PC-9 (cell line): ENCODE data around the gene ZNF101. TPM values are rescaled to one million over a fixed set of nuclear protein-coding genes. Genes with fewer than 3 reads are reported as not detected.

Experiments
- BruUV-seq: library from RNA; stranded (reverse); fragments of 400-500 nt; replicated peaks from 2 replicates; lab custom pipeline; 2021; lab: Mats Ljungman, UMichigan
- CTCF ChIA-PET: fragments of 300-600 bp; sonication (Branson Sonifier 250); formaldehyde crosslinking; loops from one replicate; lab custom pipeline; 2022; ENCODE audit warnings: antibody characterized with exemption; lab: Charles Lee
- POLR2A ChIA-PET: fragments of 300-600 bp; sonication (Branson Sonifier 250); formaldehyde crosslinking; loops from one replicate; lab custom pipeline; 2022; ENCODE audit warnings: antibody characterized with exemption; ENCODE audit not compliant: unreplicated experiment; lab: Charles Lee
- DNase-seq, 2 experiments: peaks; one replicate each; pipeline versions ENCODE4 v3.0.0 to v3.0.0-alpha.2; 2015 to 2022; ENCODE audit warnings: mixed read lengths in 1 of 2
- H2AFZ ChIP-seq: fragments of 200-600 bp; sonication (generic); 2 replicates; pipeline ENCODE4 v1.8.1; 2017; ENCODE audit warnings: antibody characterized with exemption
- H3F3A ChIP-seq: fragments of 200-600 bp; sonication (generic); 2 replicates; pipeline ENCODE4 v1.8.1; 2017; ENCODE audit warnings: antibody characterized with exemption, mild to moderate bottlenecking, low read depth; ENCODE audit not compliant: insufficient read depth
- H3K27ac ChIP-seq: fragments of 200-600 bp; sonication (generic); 2 replicates; pipeline ENCODE4 v1.6.1; 2016; ENCODE audit warnings: mixed run types
- H3K27me3 ChIP-seq: fragments of 200-600 bp; sonication (generic); 2 replicates; pipeline ENCODE4 v1.6.1; 2016; ENCODE audit warnings: low read depth, mixed run types; ENCODE audit not compliant: insufficient read depth
- H3K36me3 ChIP-seq: fragments of 200-600 bp; sonication (generic); 2 replicates; pipeline ENCODE4 v1.6.1; 2016; ENCODE audit warnings: low read depth, mixed run types
- H3K4me1 ChIP-seq: fragments of 200-600 bp; sonication (generic); replicated peaks from 2 replicates; pipeline ENCODE4 v1.6.1; 2016; ENCODE audit warnings: mixed run types; ENCODE audit not compliant: insufficient read depth
- H3K4me2 ChIP-seq: fragments of 200-600 bp; sonication (generic); 2 replicates; pipeline ENCODE4 v1.6.1; 2017; ENCODE audit warnings: mixed run types
- H3K4me3 ChIP-seq: fragments of 200-600 bp; sonication (generic); 2 replicates; pipeline ENCODE4 v1.6.1; 2016; ENCODE audit warnings: mixed run types
- H3K79me2 ChIP-seq: fragments of 200-600 bp; sonication (generic); 2 replicates; pipeline ENCODE4 v1.6.1; 2017; ENCODE audit warnings: low read depth, mixed run types
- H3K9me2 ChIP-seq: fragments of 200-600 bp; sonication (generic); 2 replicates; pipeline ENCODE4 v1.8.1; 2017; ENCODE audit warnings: mild to moderate bottlenecking; ENCODE audit not compliant: insufficient read depth
- H3K9me3 ChIP-seq: fragments of 200-600 bp; sonication (generic); 2 replicates; pipeline ENCODE4 v1.8.1; 2016; ENCODE audit warnings: low read depth; ENCODE audit not compliant: insufficient read depth
- H4K20me1 ChIP-seq: fragments of 200-600 bp; sonication (generic); 2 replicates; pipeline ENCODE4 v1.8.1; 2017; ENCODE audit not compliant: insufficient read depth
- CTCF ChIP-seq: fragments of 200-600 bp; sonication (generic); conservative IDR thresholded peaks from 2 replicates; pipeline ENCODE4 v1.6.1; 2017; ENCODE audit warnings: mixed run types, antibody characterized with exemption, mild to moderate bottlenecking, moderate library complexity
- EZH2 ChIP-seq: fragments of 200-600 bp; sonication (generic); IDR thresholded peaks from 2 replicates; pipeline ENCODE4 v1.8.0; 2017; ENCODE audit warnings: antibody characterized with exemption, low read depth
- intact Hi-C: fragments of 100-400 bp; cut with micrococcal nuclease; formaldehyde crosslinking; loops from one replicate; pipeline ENCODE4 v1.10.0; 2022; ENCODE audit not compliant: unreplicated experiment
- total RNA-seq: library from RNA; stranded (reverse); gene quantifications from 2 replicates; pipeline ENCODE4 v1.2.3, GENCODE V29; 2021

Gene ZNF101
- total RNA-seq, 1 experiment from 2014 or later = 9.3 TPM

GRCh38 chr19:19627621-19628500 is 40.8 kb upstream of the ZNF101 start, which contains the start of gene LPAR2:
Gene LPAR2 (minus strand): TSS chr19:19628220. CDS start chr19:19627275, 945 bp downstream.
- Histone ChIP-seq H3K9me2 (no peaks in the 10 kb centered on the region), H3F3A (peaks cover 39% of the 10 kb centered on the region; the same call in 1 of the 2 replicates), H3K4me1 (peaks cover 5% of the 10 kb centered on the region; the same call in 1 of the 2 replicates), H4K20me1 (no peaks in the 10 kb centered on the region), H3K9me3 (no peaks in the 10 kb centered on the region), H3K27me3 (no peaks in the 10 kb centered on the region), H3K79me2 (no peaks in the 10 kb centered on the region), H3K27ac (peak within 1 kb of the TSS; percentile 84), H2AFZ (peak within 1 kb of the TSS; percentile 90), H3K36me3 (no peaks in the 10 kb centered on the region), H3K4me3 (peak within 1 kb of the TSS; percentile 68), H3K4me2 (peak within 1 kb of the TSS; percentile 90)
- CTCF ChIA-PET = interaction anchor here (0.9 kb wide), 1 partner anchor 76 kb away, joined by 3 read pairs; no protein-coding TSS in a partner anchor
- peak; percentile 44 to 71 for DNase-seq
- POLR2A ChIA-PET = interaction anchor here (0.5 to 0.6 kb wide), 2 partner anchors 13 to 447 kb away, joined by 5 read pairs; no protein-coding TSS in a partner anchor
- intact Hi-C loops = loop anchor here (2.0 kb wide), 1 partner anchor 81 kb away; no protein-coding TSS in a partner anchor
- TF ChIP-seq CTCF (no peak; the same call in 1 of the 2 replicates), EZH2 (no peak)
- no TSS peak for BruUV-seq

GRCh38 chr19:19628501-19629134 is 40.0 kb upstream of the ZNF101 start:
- no peak; the same call in 1 of the 2 replicates for TF ChIP-seq CTCF
- no peak for TF ChIP-seq EZH2
- BruUV-seq = TSS peak; percentile 55
- H3K27ac ChIP-seq = peak overlapping the region; percentile 84
- peak overlapping the region; percentile 68 for H3K4me3 ChIP-seq
- H3K27me3 ChIP-seq = no peaks in the 10 kb centered on the region
- H3K4me2 ChIP-seq = peak overlapping the region; percentile 90
- H3K36me3 ChIP-seq = no peaks in the 10 kb centered on the region
- peaks cover 5% of the 10 kb centered on the region; the same call in 1 of the 2 replicates for H3K4me1 ChIP-seq
- H3K9me2 ChIP-seq = no peaks in the 10 kb centered on the region
- no peaks in the 10 kb centered on the region for H4K20me1 ChIP-seq
- peaks cover 39% of the 10 kb centered on the region; the same call in 1 of the 2 replicates for H3F3A ChIP-seq
- POLR2A ChIA-PET = interaction anchor here (0.6 to 0.7 kb wide), 3 partner anchors 14 to 60 kb away, joined by 3 to 5 read pairs (median 5); no protein-coding TSS in a partner anchor
- peak; percentile 74 to 84 for DNase-seq
- CTCF ChIA-PET = interaction anchor here (0.9 kb wide), 1 partner anchor 77 kb away, joined by 3 read pairs; no protein-coding TSS in a partner anchor
- intact Hi-C loops = loop anchor here (2.0 kb wide), 1 partner anchor 82 kb away; no protein-coding TSS in a partner anchor
- peak overlapping the region; percentile 90 for H2AFZ ChIP-seq
- no peaks in the 10 kb centered on the region for H3K79me2 ChIP-seq
- H3K9me3 ChIP-seq = no peaks in the 10 kb centered on the region

GRCh38 chr19:19630062-19630414 is 38.6 kb upstream of the ZNF101 start:
- DNase-seq = no peak
- peaks cover 5% of the 10 kb centered on the region; the same call in 1 of the 2 replicates for H3K4me1 ChIP-seq
- BruUV-seq = no TSS peak
- TF ChIP-seq EZH2 (no peak), CTCF (no peak)
- H3K79me2 ChIP-seq = no peaks in the 10 kb centered on the region
- H3K4me3 ChIP-seq = no peak overlapping the region
- peaks cover 39% of the 10 kb centered on the region; the same call in 1 of the 2 replicates for H3F3A ChIP-seq
- intact Hi-C loops = no loop called here
- H3K27ac ChIP-seq = no peak overlapping the region
- no peaks in the 10 kb centered on the region for H3K27me3 ChIP-seq
- H3K9me2 ChIP-seq = no peaks in the 10 kb centered on the region
- H2AFZ ChIP-seq = no peak overlapping the region
- no peaks in the 10 kb centered on the region for H4K20me1 ChIP-seq
- H3K36me3 ChIP-seq = peaks cover 12% of the 10 kb centered on the region; the same call in 1 of the 2 replicates
- CTCF ChIA-PET = no interaction called here
- no peaks in the 10 kb centered on the region for H3K9me3 ChIP-seq
- no peak overlapping the region for H3K4me2 ChIP-seq
- POLR2A ChIA-PET = no interaction called here
